Neuron (in vitro differentiated cells): ENCODE measurements around the gene MTREX.

ENCODE experiments used
- H2AFZ ChIP-seq: one replicate; pipeline ENCODE4 v1.6.1; 2013; ENCODE audit warnings: low read depth, mild to moderate bottlenecking, inconsistent platforms, low read length, moderate library complexity
- H3K27me3 ChIP-seq: one replicate; pipeline ENCODE4 v1.6.1; 2013; ENCODE audit warnings: low read length; ENCODE audit not compliant: insufficient read depth
- H3K36me3 ChIP-seq: one replicate; pipeline ENCODE4 v1.6.1; 2013; ENCODE audit warnings: low read length; ENCODE audit not compliant: insufficient read depth
- H3K4me1 ChIP-seq: one replicate; pipeline ENCODE4 v1.6.1; 2013; ENCODE audit warnings: low read length; ENCODE audit not compliant: insufficient read depth
- H3K4me3 ChIP-seq: 2 replicates; pipeline ENCODE4 v1.5.1; 2013; ENCODE audit warnings: mild to moderate bottlenecking, low read length, moderate library complexity
- H3K9me3 ChIP-seq: one replicate; pipeline ENCODE4 v1.6.1; 2013; ENCODE audit warnings: low read length

The MTREX gene

GRCh38 chr5:55333811-55334210 lies 26.0 kb downstream of the MTREX start:
- H3K27me3 ChIP-seq, result no peaks in the 10 kb centered on the region
- no peak overlapping the region for H3K4me3 ChIP-seq
- peaks cover 43% of the 10 kb centered on the region for H3K36me3 ChIP-seq

GRCh38 chr5:55338092-55338613 lies 30.4 kb downstream of the MTREX start:
- Histone ChIP-seq H3K36me3 (peaks cover 35% of the 10 kb centered on the region), H3K27me3 (no peaks in the 10 kb centered on the region), H3K9me3 (peaks cover 4% of the 10 kb centered on the region), H3K4me1 (no peaks in the 10 kb centered on the region), H3K4me3 (no peak overlapping the region), H2AFZ (no peak overlapping the region)

More at GRCh38 chr5:55333811-55334210, 26.0 kb downstream of the MTREX start:
- Histone ChIP-seq H2AFZ (no peak overlapping the region), H3K9me3 (peaks cover 4% of the 10 kb centered on the region), H3K4me1 (no peaks in the 10 kb centered on the region)

GRCh38 chr5:55338810-55339243 lies 31.0 kb downstream of the MTREX start:
- Histone ChIP-seq H3K9me3 (peaks cover 4% of the 10 kb centered on the region), H2AFZ (no peak overlapping the region), H3K4me3 (no peak overlapping the region), H3K36me3 (peaks cover 39% of the 10 kb centered on the region), H3K27me3 (no peaks in the 10 kb centered on the region), H3K4me1 (no peaks in the 10 kb centered on the region)

- peaks cover 65% of the 10 kb centered on the region for H3K36me3 ChIP-seq
- no peaks in the 10 kb centered on the region for H3K27me3 ChIP-seq
- no peak overlapping the region for H2AFZ ChIP-seq
- H3K4me3 ChIP-seq, result no peak overlapping the region
- H3K9me3 ChIP-seq, result peaks cover 10% of the 10 kb centered on the region
- H3K4me1 ChIP-seq, result no peaks in the 10 kb centered on the region
These were observed 35.3 kb downstream of the MTREX start for GRCh38 chr5:55343107-55343506.

GRCh38 chr5:55343609-55344008 lies 35.8 kb downstream of the MTREX start:
- peaks cover 70% of the 10 kb centered on the region for H3K36me3 ChIP-seq
- no peaks in the 10 kb centered on the region for H3K4me1 ChIP-seq
- no peak overlapping the region for H2AFZ ChIP-seq
- H3K9me3 ChIP-seq, result peaks cover 10% of the 10 kb centered on the region
- H3K27me3 ChIP-seq, result no peaks in the 10 kb centered on the region
- no peak overlapping the region for H3K4me3 ChIP-seq

- H3K4me1 ChIP-seq, result no peaks in the 10 kb centered on the region
- no peak overlapping the region for H3K4me3 ChIP-seq
- no peak overlapping the region for H2AFZ ChIP-seq
- peaks cover 10% of the 10 kb centered on the region for H3K9me3 ChIP-seq
- H3K36me3 ChIP-seq, result peaks cover 73% of the 10 kb centered on the region
- no peaks in the 10 kb centered on the region for H3K27me3 ChIP-seq
These were observed 36.7 kb downstream of the MTREX start for GRCh38 chr5:55344392-55344992.

- peaks cover 10% of the 10 kb centered on the region for H3K9me3 ChIP-seq
- no peak overlapping the region for H2AFZ ChIP-seq
- H3K4me3 ChIP-seq, result no peak overlapping the region
- H3K27me3 ChIP-seq, result no peaks in the 10 kb centered on the region
- H3K36me3 ChIP-seq, result peaks cover 79% of the 10 kb centered on the region
- H3K4me1 ChIP-seq, result no peaks in the 10 kb centered on the region
These were observed 37.5 kb downstream of the MTREX start for GRCh38 chr5:55345327-55345726.

GRCh38 chr5:55347786-55348185 lies 40.0 kb downstream of the MTREX start:
- Histone ChIP-seq H3K9me3 (peaks cover 10% of the 10 kb centered on the region), H3K4me3 (no peak overlapping the region), H2AFZ (no peak overlapping the region), H3K36me3 (peaks cover 76% of the 10 kb centered on the region), H3K4me1 (no peaks in the 10 kb centered on the region), H3K27me3 (no peaks in the 10 kb centered on the region)

- Histone ChIP-seq H3K9me3 (peaks cover 5% of the 10 kb centered on the region), H3K4me1 (no peaks in the 10 kb centered on the region), H2AFZ (no peak overlapping the region), H3K27me3 (no peaks in the 10 kb centered on the region), H3K36me3 (peaks cover 81% of the 10 kb centered on the region), H3K4me3 (no peak overlapping the region)
These were observed 43.0 kb downstream of the MTREX start for GRCh38 chr5:55350754-55351153.

- peaks cover 67% of the 10 kb centered on the region for H3K36me3 ChIP-seq
- H3K27me3 ChIP-seq, result no peaks in the 10 kb centered on the region
- H3K9me3 ChIP-seq, result no peaks in the 10 kb centered on the region
- H2AFZ ChIP-seq, result no peak overlapping the region
- H3K4me3 ChIP-seq, result no peak overlapping the region
- no peaks in the 10 kb centered on the region for H3K4me1 ChIP-seq
These were observed 49.1 kb downstream of the MTREX start for GRCh38 chr5:55356896-55357295.

- no peaks in the 10 kb centered on the region for H3K9me3 ChIP-seq
- no peaks in the 10 kb centered on the region for H3K4me1 ChIP-seq
- no peaks in the 10 kb centered on the region for H3K27me3 ChIP-seq
- H3K36me3 ChIP-seq, result peaks cover 52% of the 10 kb centered on the region
- no peak overlapping the region for H2AFZ ChIP-seq
- H3K4me3 ChIP-seq, result no peak overlapping the region
These were observed 52.4 kb downstream of the MTREX start for GRCh38 chr5:55360190-55360589.

GRCh38 chr5:55363856-55364255 lies 56.1 kb downstream of the MTREX start:
- no peaks in the 10 kb centered on the region for H3K9me3 ChIP-seq
- no peak overlapping the region for H2AFZ ChIP-seq
- H3K36me3 ChIP-seq, result peaks cover 40% of the 10 kb centered on the region
- H3K27me3 ChIP-seq, result no peaks in the 10 kb centered on the region
- no peak overlapping the region for H3K4me3 ChIP-seq
- H3K4me1 ChIP-seq, result no peaks in the 10 kb centered on the region

GRCh38 chr5:55364537-55365055 lies 56.8 kb downstream of the MTREX start:
- H3K27me3 ChIP-seq, result no peaks in the 10 kb centered on the region
- H2AFZ ChIP-seq, result no peak overlapping the region
- peaks cover 38% of the 10 kb centered on the region for H3K36me3 ChIP-seq
- H3K4me1 ChIP-seq, result no peaks in the 10 kb centered on the region
- no peak overlapping the region for H3K4me3 ChIP-seq
- no peaks in the 10 kb centered on the region for H3K9me3 ChIP-seq
